Fibroblast of lung (primary cell): ENCODE data around the gene HSF5. TPM values are rescaled to one million over a fixed set of nuclear protein-coding genes. Genes with fewer than 3 reads are reported as not detected.

Experiments used
- DNase-seq, 2 donors: peaks; one replicate each; pipeline versions ENCODE4 v3.0.0 to v3.0.0-alpha.2; 2010; ENCODE audit warnings: low read depth in 2 of 2
- H2AFZ ChIP-seq: 2 replicates; pipeline ENCODE4 v1.5.1; 2012; ENCODE audit warnings: low read length, control low read depth, inconsistent platforms
- H3K27ac ChIP-seq: 2 replicates; pipeline ENCODE4 v1.5.1; 2011; ENCODE audit warnings: low read length, control low read depth; ENCODE audit not compliant: insufficient read depth
- H3K27me3 ChIP-seq: 2 replicates; pipeline ENCODE4 v1.5.1; 2011; ENCODE audit warnings: mild to moderate bottlenecking, low read length; ENCODE audit not compliant: control insufficient read depth, insufficient read depth
- H3K36me3 ChIP-seq: 2 replicates; pipeline ENCODE4 v1.5.1; 2011; ENCODE audit warnings: low read length; ENCODE audit not compliant: control insufficient read depth, insufficient read depth
- H3K4me1 ChIP-seq: 2 replicates; pipeline ENCODE4 v1.5.1; 2011; ENCODE audit warnings: low read length; ENCODE audit not compliant: control insufficient read depth, insufficient read depth; ENCODE audit errors: extremely low read depth
- H3K4me2 ChIP-seq: 2 replicates; pipeline ENCODE4 v1.5.1; 2011; ENCODE audit warnings: low read length, control low read depth; ENCODE audit not compliant: insufficient read depth; ENCODE audit errors: extremely low read depth
- H3K4me3 ChIP-seq, 4 experiments: fragments of 200-600 bp in 1 of 4; sonication (generic) in 1 of 4; replicated peaks in 1 of 4; 2 replicates each; pipeline ENCODE4 v1.5.1; 2011 to 2016; ENCODE audit warnings: low read length in 4 of 4, low read depth in 3 of 4, mild to moderate bottlenecking in 3 of 4, control low read depth in 2 of 4, inconsistent platforms in 1 of 4, mixed read lengths in 1 of 4; ENCODE audit not compliant: insufficient read depth in 1 of 4; ENCODE audit errors: control extremely low read depth in 1 of 4
- H3K79me2 ChIP-seq: 2 replicates; pipeline ENCODE4 v1.5.1; 2012; ENCODE audit warnings: mild to moderate bottlenecking, low read length, inconsistent platforms; ENCODE audit not compliant: control insufficient read depth, insufficient read depth
- H3K9ac ChIP-seq: 2 replicates; pipeline ENCODE4 v1.5.1; 2011; ENCODE audit warnings: mild to moderate bottlenecking, low read length, control low read depth; ENCODE audit not compliant: insufficient read depth
- H3K9me3 ChIP-seq: 2 replicates; pipeline ENCODE4 v1.5.1; 2012; ENCODE audit warnings: low read depth, low read length; ENCODE audit not compliant: control insufficient read depth, insufficient read depth
- H4K20me1 ChIP-seq: 2 replicates; pipeline ENCODE4 v1.5.1; 2011; ENCODE audit warnings: low read length; ENCODE audit not compliant: control insufficient read depth, insufficient read depth; ENCODE audit errors: extremely low read depth
- EZH2 ChIP-seq: IDR thresholded peaks from 2 replicates; pipeline ENCODE4 v1.5.1; 2012; ENCODE audit warnings: low read length, control low read depth, mild to moderate bottlenecking; ENCODE audit errors: missing control alignments
- polyA plus RNA-seq, 2 donors: library from polyadenylated mRNA; depleted of rRNA in 1 of 2; stranded (reverse) in 1 of 2; unstranded in 1 of 2; fragments of >200 nt; gene quantifications; 2 replicates each; pipeline ENCODE4 v1.2.1, GENCODE V29; 2011 to 2012; ENCODE audit warnings: missing spikeins in 1 of 2
- total RNA-seq: library from RNA; depleted of rRNA; stranded (reverse); fragments of >200 nt; gene quantifications from 2 replicates; pipeline ENCODE4 v1.2.1, GENCODE V29; 2014
- TF ChIP-seq, protein P1 (sequence below), 2 donors: IDR thresholded peaks in 1 of 2; conservative IDR thresholded peaks in 1 of 2; 1 replicate in 1 of 2; 2 replicates in 1 of 2; pipeline ENCODE4 v1.5.1; 2011 to 2012; ENCODE audit warnings: low read length in 2 of 2, control low read depth in 1 of 2, inconsistent platforms in 1 of 2, low read depth in 1 of 2, mild to moderate bottlenecking in 1 of 2

The HSF5 gene
- total and polyA plus RNA-seq, 2 donors (not counting 1 experiment from before 2014, with no cell fraction given) = under 0.01 TPM; not detected in 1

- TF ChIP-seq, protein P1, sequence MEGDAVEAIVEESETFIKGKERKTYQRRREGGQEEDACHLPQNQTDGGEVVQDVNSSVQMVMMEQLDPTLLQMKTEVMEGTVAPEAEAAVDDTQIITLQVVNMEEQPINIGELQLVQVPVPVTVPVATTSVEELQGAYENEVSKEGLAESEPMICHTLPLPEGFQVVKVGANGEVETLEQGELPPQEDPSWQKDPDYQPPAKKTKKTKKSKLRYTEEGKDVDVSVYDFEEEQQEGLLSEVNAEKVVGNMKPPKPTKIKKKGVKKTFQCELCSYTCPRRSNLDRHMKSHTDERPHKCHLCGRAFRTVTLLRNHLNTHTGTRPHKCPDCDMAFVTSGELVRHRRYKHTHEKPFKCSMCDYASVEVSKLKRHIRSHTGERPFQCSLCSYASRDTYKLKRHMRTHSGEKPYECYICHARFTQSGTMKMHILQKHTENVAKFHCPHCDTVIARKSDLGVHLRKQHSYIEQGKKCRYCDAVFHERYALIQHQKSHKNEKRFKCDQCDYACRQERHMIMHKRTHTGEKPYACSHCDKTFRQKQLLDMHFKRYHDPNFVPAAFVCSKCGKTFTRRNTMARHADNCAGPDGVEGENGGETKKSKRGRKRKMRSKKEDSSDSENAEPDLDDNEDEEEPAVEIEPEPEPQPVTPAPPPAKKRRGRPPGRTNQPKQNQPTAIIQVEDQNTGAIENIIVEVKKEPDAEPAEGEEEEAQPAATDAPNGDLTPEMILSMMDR (conservative IDR thresholded peaks at IDR 0.05 in 1 of 2, IDR thresholded peaks at IDR 0.05 in 1 of 2; ENCODE audit: low read depth in 1 of 2, low read length in 2 of 2) = no peak
- no peak for TF ChIP-seq EZH2
- Histone ChIP-seq H3K79me2 (no peaks in the 10 kb centered on the region), H3K27ac (no peak overlapping the region), H3K9ac (no peak overlapping the region), H4K20me1 (no peaks in the 10 kb centered on the region), H3K4me1 (no peaks in the 10 kb centered on the region), H3K4me3 (no peak overlapping the region), H3K4me2 (no peak overlapping the region), H3K9me3 (no peaks in the 10 kb centered on the region), H2AFZ (no peak overlapping the region), H3K27me3 (no peaks in the 10 kb centered on the region), H3K36me3 (no peaks in the 10 kb centered on the region)
- DNase-seq = no peak
These were observed 107.7 kb downstream of the HSF5 start for GRCh38 chr17:58380207-58381123.

- no peaks in the 10 kb centered on the region for H3K4me1 ChIP-seq
- H3K9me3 ChIP-seq = no peaks in the 10 kb centered on the region
- H3K36me3 ChIP-seq = no peaks in the 10 kb centered on the region
- no peak overlapping the region for H3K27ac ChIP-seq
- H2AFZ ChIP-seq = no peak overlapping the region
- H3K4me2 ChIP-seq = no peak overlapping the region
- H3K79me2 ChIP-seq = no peaks in the 10 kb centered on the region
- no peak for TF ChIP-seq EZH2
- TF ChIP-seq, protein P1 (conservative IDR thresholded peaks at IDR 0.05 in 1 of 2, IDR thresholded peaks at IDR 0.05 in 1 of 2; ENCODE audit: low read depth in 1 of 2, low read length in 2 of 2) = no peak
- no peak overlapping the region for H3K4me3 ChIP-seq
- DNase-seq = no peak
- H4K20me1 ChIP-seq = no peaks in the 10 kb centered on the region
- no peaks in the 10 kb centered on the region for H3K27me3 ChIP-seq
- no peak overlapping the region for H3K9ac ChIP-seq
These were observed 108.7 kb downstream of the HSF5 start for GRCh38 chr17:58379511-58379824.

- Histone ChIP-seq H2AFZ (no peak overlapping the region), H3K79me2 (no peaks in the 10 kb centered on the region), H3K4me1 (no peaks in the 10 kb centered on the region), H4K20me1 (no peaks in the 10 kb centered on the region), H3K9me3 (no peaks in the 10 kb centered on the region), H3K36me3 (no peaks in the 10 kb centered on the region), H3K4me2 (no peak overlapping the region), H3K27me3 (no peaks in the 10 kb centered on the region), H3K9ac (no peak overlapping the region), H3K27ac (no peak overlapping the region), H3K4me3 (no peak overlapping the region)
- no peak for TF ChIP-seq EZH2
- TF ChIP-seq, protein P1 (conservative IDR thresholded peaks at IDR 0.05 in 1 of 2, IDR thresholded peaks at IDR 0.05 in 1 of 2; ENCODE audit: low read depth in 1 of 2, low read length in 2 of 2) = no peak
- DNase-seq = no peak
These were observed 109.3 kb downstream of the HSF5 start for GRCh38 chr17:58378733-58379510.
